GM12874 (cell line): ENCODE results near the gene APAF1.

Source experiments
- TF ChIP-seq, protein P1 (sequence below): IDR thresholded peaks from 2 replicates; pipeline ENCODE4 v1.5.1; 2011; ENCODE audit warnings: low read depth, mild to moderate bottlenecking, control low read depth, low read length, moderate library complexity; ENCODE audit not compliant: insufficient read depth

APAF1 gene, protein sequence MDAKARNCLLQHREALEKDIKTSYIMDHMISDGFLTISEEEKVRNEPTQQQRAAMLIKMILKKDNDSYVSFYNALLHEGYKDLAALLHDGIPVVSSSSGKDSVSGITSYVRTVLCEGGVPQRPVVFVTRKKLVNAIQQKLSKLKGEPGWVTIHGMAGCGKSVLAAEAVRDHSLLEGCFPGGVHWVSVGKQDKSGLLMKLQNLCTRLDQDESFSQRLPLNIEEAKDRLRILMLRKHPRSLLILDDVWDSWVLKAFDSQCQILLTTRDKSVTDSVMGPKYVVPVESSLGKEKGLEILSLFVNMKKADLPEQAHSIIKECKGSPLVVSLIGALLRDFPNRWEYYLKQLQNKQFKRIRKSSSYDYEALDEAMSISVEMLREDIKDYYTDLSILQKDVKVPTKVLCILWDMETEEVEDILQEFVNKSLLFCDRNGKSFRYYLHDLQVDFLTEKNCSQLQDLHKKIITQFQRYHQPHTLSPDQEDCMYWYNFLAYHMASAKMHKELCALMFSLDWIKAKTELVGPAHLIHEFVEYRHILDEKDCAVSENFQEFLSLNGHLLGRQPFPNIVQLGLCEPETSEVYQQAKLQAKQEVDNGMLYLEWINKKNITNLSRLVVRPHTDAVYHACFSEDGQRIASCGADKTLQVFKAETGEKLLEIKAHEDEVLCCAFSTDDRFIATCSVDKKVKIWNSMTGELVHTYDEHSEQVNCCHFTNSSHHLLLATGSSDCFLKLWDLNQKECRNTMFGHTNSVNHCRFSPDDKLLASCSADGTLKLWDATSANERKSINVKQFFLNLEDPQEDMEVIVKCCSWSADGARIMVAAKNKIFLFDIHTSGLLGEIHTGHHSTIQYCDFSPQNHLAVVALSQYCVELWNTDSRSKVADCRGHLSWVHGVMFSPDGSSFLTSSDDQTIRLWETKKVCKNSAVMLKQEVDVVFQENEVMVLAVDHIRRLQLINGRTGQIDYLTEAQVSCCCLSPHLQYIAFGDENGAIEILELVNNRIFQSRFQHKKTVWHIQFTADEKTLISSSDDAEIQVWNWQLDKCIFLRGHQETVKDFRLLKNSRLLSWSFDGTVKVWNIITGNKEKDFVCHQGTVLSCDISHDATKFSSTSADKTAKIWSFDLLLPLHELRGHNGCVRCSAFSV (N-terminal part only)

DNA sequence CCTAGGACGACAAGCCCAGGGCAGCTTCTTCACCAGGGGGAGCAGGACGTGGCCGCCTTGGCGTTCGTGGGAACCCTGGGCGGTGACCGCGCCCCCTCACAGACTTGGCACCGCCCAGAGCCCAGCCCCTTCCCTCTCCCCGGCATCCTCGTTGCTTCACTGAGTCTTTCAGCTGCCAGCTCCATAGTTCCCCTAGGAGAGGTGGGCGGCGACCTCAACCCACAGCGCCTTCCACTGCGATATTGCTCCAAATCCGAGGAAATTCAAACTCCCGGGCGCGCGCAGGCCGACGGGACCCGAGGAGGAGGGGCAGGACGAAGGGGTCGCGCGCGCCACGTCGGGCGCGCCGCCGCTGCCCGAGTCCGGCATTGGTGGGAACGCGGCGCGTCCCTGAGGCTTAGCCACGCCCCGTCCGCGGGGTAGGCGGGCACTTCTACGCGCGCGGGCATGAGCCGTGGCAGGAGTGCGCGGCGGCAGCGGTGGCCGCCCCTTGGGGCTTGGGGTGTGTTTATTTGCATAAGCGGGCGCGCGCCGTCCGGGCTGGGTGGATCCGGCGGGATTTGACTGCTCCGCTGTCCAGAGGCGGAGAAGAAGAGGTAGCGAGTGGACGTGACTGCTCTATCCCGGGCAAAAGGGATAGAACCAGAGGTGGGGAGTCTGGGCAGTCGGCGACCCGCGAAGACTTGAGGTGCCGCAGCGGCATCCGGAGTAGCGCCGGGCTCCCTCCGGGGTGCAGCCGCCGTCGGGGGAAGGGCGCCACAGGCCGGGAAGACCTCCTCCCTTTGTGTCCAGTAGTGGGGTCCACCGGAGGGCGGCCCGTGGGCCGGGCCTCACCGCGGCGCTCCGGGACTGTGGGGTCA, at the start of gene APAF1, which contains the start of gene IKBIP:
APAF1 (plus strand) TSS at position 579 of the 860 bp plus-strand sequence. CDS start 3,070 bp downstream, outside the sequence.
IKBIP (minus strand) TSS at position 77 of the 860 bp plus-strand sequence. CDS start 87 bp downstream, outside the sequence.
- TF ChIP-seq, protein P1, sequence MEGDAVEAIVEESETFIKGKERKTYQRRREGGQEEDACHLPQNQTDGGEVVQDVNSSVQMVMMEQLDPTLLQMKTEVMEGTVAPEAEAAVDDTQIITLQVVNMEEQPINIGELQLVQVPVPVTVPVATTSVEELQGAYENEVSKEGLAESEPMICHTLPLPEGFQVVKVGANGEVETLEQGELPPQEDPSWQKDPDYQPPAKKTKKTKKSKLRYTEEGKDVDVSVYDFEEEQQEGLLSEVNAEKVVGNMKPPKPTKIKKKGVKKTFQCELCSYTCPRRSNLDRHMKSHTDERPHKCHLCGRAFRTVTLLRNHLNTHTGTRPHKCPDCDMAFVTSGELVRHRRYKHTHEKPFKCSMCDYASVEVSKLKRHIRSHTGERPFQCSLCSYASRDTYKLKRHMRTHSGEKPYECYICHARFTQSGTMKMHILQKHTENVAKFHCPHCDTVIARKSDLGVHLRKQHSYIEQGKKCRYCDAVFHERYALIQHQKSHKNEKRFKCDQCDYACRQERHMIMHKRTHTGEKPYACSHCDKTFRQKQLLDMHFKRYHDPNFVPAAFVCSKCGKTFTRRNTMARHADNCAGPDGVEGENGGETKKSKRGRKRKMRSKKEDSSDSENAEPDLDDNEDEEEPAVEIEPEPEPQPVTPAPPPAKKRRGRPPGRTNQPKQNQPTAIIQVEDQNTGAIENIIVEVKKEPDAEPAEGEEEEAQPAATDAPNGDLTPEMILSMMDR, result no peak

DNA sequence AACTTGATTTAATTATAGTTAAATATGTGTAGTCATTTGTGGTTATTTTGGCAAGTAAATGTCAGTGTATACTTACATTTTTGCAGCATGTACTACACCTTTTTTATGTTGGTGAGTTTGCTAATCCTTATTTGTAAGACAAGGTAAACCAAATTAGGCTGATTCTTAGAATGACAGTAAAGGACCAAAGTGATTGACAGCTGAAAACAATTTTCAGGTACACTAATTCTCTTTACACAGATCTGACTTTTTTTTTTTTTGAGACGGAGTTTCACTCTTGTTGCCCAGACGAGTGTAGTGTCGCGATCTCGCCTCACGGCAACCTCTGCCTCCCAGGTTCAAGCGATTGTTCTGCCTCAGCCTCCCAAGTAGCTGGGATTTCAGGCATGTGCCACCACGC, 43.2 kb upstream of the APAF1 start:
- TF ChIP-seq, protein P1, result no peak

DNA sequence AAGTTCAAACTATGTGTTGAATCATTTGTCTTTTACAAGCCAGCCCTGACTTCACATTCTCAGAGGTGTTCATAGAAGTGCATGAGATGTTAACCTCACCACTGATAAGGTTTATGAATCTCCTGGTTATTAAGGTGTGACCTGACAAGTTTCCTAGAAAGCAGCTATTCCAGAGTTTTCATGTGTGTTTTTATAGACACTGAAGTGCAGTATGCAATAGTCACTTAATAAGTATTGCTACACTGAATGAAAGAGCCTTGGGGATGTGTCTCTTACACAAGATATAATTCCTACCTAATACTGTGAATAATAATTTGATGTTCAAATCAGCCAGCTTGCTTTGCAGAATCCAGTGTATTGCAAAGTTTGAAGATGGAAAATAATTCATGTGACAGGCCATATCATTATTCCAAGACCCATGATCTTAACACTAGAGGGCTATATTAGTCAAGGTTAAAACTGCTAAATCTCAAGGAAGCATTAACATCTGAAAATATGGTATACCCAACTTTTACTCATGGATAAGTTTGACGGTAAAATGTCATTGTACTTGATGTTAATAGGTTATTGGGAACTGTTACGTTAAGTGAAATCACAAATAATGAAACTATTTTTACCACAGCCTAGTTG, 38.6 kb upstream of the APAF1 start:
- TF ChIP-seq, protein P1, result no peak

DNA sequence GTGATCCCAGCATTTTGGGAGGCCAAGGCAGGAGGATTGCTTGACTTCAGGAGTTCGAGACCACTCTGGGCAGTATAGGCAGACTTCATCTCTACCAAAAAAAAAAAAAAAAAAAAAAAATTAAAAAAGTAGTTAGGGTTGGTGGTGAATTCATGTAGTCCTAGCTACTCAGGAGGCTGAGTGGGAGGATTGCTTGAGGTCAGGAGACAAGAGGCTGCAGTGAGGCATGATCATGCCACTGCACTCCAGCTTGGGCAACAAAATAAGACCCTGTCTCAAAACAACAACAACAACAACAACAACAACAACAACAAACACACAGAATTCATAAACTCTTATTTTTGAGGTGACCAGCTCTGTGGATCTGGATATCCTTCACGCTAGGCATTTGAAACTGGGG, 34.5 kb upstream of the APAF1 start:
- TF ChIP-seq, protein P1, result no peak

DNA sequence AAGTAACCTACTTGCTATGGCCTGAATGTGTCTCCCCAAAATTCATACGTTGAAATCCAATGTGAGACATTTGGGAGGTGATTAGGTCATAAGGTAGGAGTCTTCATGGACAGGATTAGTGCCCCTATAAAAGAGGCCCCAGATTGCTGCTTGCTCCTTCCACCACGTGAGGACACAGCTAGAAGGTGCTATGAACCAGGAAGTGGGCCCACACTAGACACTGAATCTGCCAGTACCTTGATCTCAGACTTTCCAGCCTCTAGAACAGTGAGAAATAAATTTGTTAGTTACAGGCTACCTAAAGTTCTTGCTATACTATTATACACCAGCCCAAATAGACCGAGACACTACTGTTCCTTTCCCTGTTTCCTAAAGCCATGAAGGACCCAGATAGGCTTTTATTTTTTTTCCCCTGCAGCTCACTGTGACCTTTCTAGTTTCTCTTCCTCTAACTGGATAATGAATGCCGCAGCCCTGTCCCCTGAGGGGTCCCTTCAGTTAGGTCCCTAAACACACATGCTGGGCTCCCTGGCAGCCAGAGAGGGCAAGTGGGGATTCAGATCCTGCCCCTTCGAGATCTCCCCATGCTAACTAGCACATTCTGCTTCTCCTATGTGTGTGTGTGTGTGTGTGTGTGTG, 32.3 kb upstream of the APAF1 start:
- TF ChIP-seq, protein P1, result no peak

DNA sequence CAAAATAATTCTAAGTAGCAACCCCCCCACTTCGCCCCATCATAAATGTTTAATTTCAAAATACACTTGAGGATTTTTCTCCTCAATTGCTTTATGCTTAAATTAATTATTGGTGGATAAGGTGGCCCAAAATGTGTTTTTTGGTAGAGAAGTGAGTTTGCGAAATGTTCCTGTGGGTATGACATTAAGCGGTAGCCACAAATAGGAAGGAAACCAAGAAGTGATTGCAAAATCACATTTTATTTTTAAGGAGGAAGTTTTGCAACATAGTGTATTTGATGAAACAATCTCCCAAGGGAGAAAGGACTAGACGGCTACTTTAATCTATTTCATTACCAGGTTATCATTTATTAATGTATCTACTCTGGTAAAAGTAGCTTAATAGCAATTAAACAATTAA, 26.1 kb upstream of the APAF1 start:
- TF ChIP-seq, protein P1, result no peak
